GM11168 (cell line): ENCODE measurements around the gene OR2B6.

Experiments used
- in situ Hi-C: fragments of 300-500 bp; cut with MboI; formaldehyde crosslinking; loops from one replicate; pipeline ENCODE4 v1.12.0; 2022; ENCODE audit warnings: low sequenced_read_pairs; ENCODE audit not compliant: unreplicated experiment

Gene OR2B6

GRCh38 chr6:27986928-27987725 lies 30.1 kb downstream of the OR2B6 start:
- in situ Hi-C loops: no loop called here

- in situ Hi-C loops: no loop called here
Observed at GRCh38 chr6:27994616-27995015, 37.6 kb downstream of the OR2B6 start.

GRCh38 chr6:28000351-28001045 lies 43.5 kb downstream of the OR2B6 start:
- in situ Hi-C loops: no loop called here

- in situ Hi-C loops: no loop called here
Observed at GRCh38 chr6:28001351-28001750, 44.3 kb downstream of the OR2B6 start.

- in situ Hi-C loops: no loop called here
Observed at GRCh38 chr6:28001751-28002150, 44.7 kb downstream of the OR2B6 start.

GRCh38 chr6:28002161-28002560 lies 45.1 kb downstream of the OR2B6 start:
- in situ Hi-C loops: no loop called here

GRCh38 chr6:28003059-28003458 lies 46.0 kb downstream of the OR2B6 start:
- in situ Hi-C loops: no loop called here

- in situ Hi-C loops: no loop called here
Observed at GRCh38 chr6:28003661-28004060, 46.6 kb downstream of the OR2B6 start.

- in situ Hi-C loops: no loop called here
Observed at GRCh38 chr6:28004350-28005151, 47.5 kb downstream of the OR2B6 start.

- in situ Hi-C loops: no loop called here
Observed at GRCh38 chr6:28005152-28005890, 48.3 kb downstream of the OR2B6 start.

GRCh38 chr6:28005975-28006374 lies 48.9 kb downstream of the OR2B6 start:
- in situ Hi-C loops: no loop called here
